IMR-90 (cell line): ENCODE measurements around the gene IGLL1.

Experiments
- BHLHE40 ChIP-seq: fragments of 150-350 bp; IDR thresholded peaks from 2 replicates; pipeline ENCODE4 v1.6.1; 2016; ENCODE audit warnings: mild to moderate bottlenecking, low read depth, low read length
- CEBPB ChIP-seq: IDR thresholded peaks from 2 replicates; pipeline ENCODE4 v1.6.1; 2012; ENCODE audit warnings: low read depth, low read length, improper control_type of control experiment
- CHD1 ChIP-seq: IDR thresholded peaks from 2 replicates; pipeline ENCODE4 v1.6.1; 2012; ENCODE audit warnings: low read depth, low read length, improper control_type of control experiment
- CTCF ChIP-seq: conservative IDR thresholded peaks from 2 replicates; pipeline ENCODE4 v1.5.1; 2012; ENCODE audit warnings: mild to moderate bottlenecking, low read depth, low read length, improper control_type of control experiment
- FOS ChIP-seq: fragments of 150-350 bp; IDR thresholded peaks from 2 replicates; pipeline ENCODE4 v1.6.1; 2016; ENCODE audit warnings: low read depth, low read length
- MAFK ChIP-seq: IDR thresholded peaks from 2 replicates; pipeline ENCODE4 v1.6.1; 2012; ENCODE audit warnings: low read depth, low read length, improper control_type of control experiment
- MAZ ChIP-seq: IDR thresholded peaks from 2 replicates; pipeline ENCODE4 v1.6.1; 2012; ENCODE audit warnings: low read depth, mild to moderate bottlenecking, low read length, improper control_type of control experiment, moderate library complexity, borderline replicate concordance
- POLR2A ChIP-seq: IDR thresholded peaks from 2 replicates; pipeline ENCODE4 v1.6.1; 2012; ENCODE audit warnings: mild to moderate bottlenecking, low read depth, low read length
- RAD21 ChIP-seq: IDR thresholded peaks from 2 replicates; pipeline ENCODE4 v1.6.1; 2012; ENCODE audit warnings: low read length, improper control_type of control experiment
- RFX5 ChIP-seq: IDR thresholded peaks from 2 replicates; pipeline ENCODE4 v1.8.0; 2012; ENCODE audit warnings: low read depth, mild to moderate bottlenecking, low read length, moderate library complexity
- SMC3 ChIP-seq: fragments of 150-350 bp; IDR thresholded peaks from 2 replicates; pipeline ENCODE4 v1.6.1; 2016; ENCODE audit warnings: low read depth, mild to moderate bottlenecking, antibody characterized with exemption, low read length, moderate library complexity

DNA sequence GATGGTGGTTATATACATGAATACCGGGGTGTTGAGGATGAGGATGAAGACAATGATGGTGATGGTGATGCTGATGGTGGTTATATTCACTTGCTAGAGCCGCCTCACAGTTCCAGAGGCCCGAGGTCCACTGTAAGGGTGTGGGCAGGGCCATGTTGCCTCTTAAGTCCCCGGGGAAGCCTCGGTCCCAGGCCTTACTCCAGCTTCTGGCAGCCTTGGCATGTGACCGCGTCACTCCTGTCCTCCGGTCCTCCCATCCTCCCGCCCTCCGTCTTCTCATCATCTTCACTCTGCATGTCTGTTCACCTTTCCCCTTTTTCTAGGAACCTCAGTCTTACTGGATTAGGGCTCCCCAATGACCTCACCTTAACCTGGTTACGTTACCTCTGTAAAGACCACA lies 54.6 kb downstream of the IGLL1 start:
- TF ChIP-seq CTCF, result no peak
- no peak for TF ChIP-seq MAFK
- TF ChIP-seq MAZ, result no peak
- TF ChIP-seq POLR2A, result no peak
- no peak for TF ChIP-seq CHD1
- TF ChIP-seq FOS, result no peak
- TF ChIP-seq CEBPB, result no peak
- TF ChIP-seq SMC3, result no peak
- TF ChIP-seq RAD21, result no peak
- TF ChIP-seq RFX5, result no peak
- no peak for TF ChIP-seq BHLHE40
